Sigmoid colon (tissue), 4 donors: Measurements from ENCODE around the gene ZNF366.

Experiments
- CTCF ChIP-seq, 4 experiments: fragments of 450-650 bp in 3 of 4; fragments of 200-600 bp in 1 of 4; IDR thresholded peaks; one replicate each; pipeline ENCODE4 v1.5.1; 2016 to 2019; ENCODE audit warnings: antibody characterized with exemption in 4 of 4, mild to moderate bottlenecking in 3 of 4, moderate library complexity in 2 of 4
- EP300 ChIP-seq, 4 donors: sonication (generic); formaldehyde crosslinking; IDR thresholded peaks; one replicate each; pipeline ENCODE4 v1.6.1; 2017; ENCODE audit warnings: antibody characterized with exemption in 4 of 4
- POLR2A ChIP-seq, 2 donors: fragments of 450-650 bp; IDR thresholded peaks; one replicate each; pipeline ENCODE4 v1.6.1; 2016; ENCODE audit warnings: antibody characterized with exemption in 2 of 2, mild to moderate bottlenecking in 2 of 2, moderate library complexity in 2 of 2
- POLR2AphosphoS5 ChIP-seq, 4 donors: sonication (generic); formaldehyde crosslinking; IDR thresholded peaks; one replicate each; pipeline ENCODE4 v1.6.1; 2017; ENCODE audit warnings: antibody characterized with exemption in 4 of 4

- TF ChIP-seq CTCF (IDR thresholded peaks at IDR 0.05): no peak
- no peak for TF ChIP-seq POLR2AphosphoS5 (IDR thresholded peaks at IDR 0.05)
- no peak for TF ChIP-seq EP300 (IDR thresholded peaks at IDR 0.05)
- no peak for TF ChIP-seq POLR2A (IDR thresholded peaks at IDR 0.05)
These were observed 43.1 kb downstream of the ZNF366 start for GRCh38 chr5:72464071-72464470.
